Naive thymus-derived CD8-positive, alpha-beta T cell (primary cell): ENCODE results near the gene INO80E. TPM values are rescaled to one million over a fixed set of nuclear protein-coding genes. Genes with fewer than 3 reads are reported as not detected.
"Not testable (repeated sequence)": the region's sequence is repeated elsewhere in the genome, so short reads cannot be mapped to it uniquely, and the experiment has no call there.

Experiments
- ATAC-seq, 2 donors: fragments of 150-1000 bp; cut with Tn5 transposase in 1 of 2; sonication (Bioruptor Pico), chemical (Tn5 transposase) in 1 of 2; 1 replicate in 1 of 2; 2 replicates in 1 of 2; pipeline ENCODE4 v1.10.0; 2021; ENCODE audit warnings: mild to moderate bottlenecking in 2 of 2, moderate library complexity in 2 of 2
- POLR2A ChIA-PET: fragments of 350-600 bp; sonication (Branson Sonifier 250); formaldehyde crosslinking; loops from one replicate; lab custom pipeline; 2021; ENCODE audit warnings: antibody characterized with exemption; lab: Charles Lee
- DNase-seq, 10 donors: peaks; one replicate each; pipeline versions ENCODE4 v3.0.0 to v3.0.0-alpha.2; 2020 to 2022
- H3K27ac Mint-ChIP-seq, 10 donors: one replicate each; pipeline ENCODE4 v1.8.0; 2020 to 2022; ENCODE audit warnings: mild to moderate bottlenecking in 10 of 10, mixed read lengths in 10 of 10, moderate library complexity in 4 of 10, inconsistent platforms in 1 of 10
- H3K27me3 Mint-ChIP-seq, 5 donors: one replicate each; pipeline ENCODE4 v1.8.0; 2021 to 2022; ENCODE audit warnings: mixed read lengths in 5 of 5
- H3K36me3 Mint-ChIP-seq, 3 donors: one replicate each; pipeline ENCODE4 v1.8.0; 2020 to 2022; ENCODE audit warnings: mixed read lengths in 3 of 3, mild to moderate bottlenecking in 2 of 3, inconsistent platforms in 1 of 3
- H3K4me1 Mint-ChIP-seq, 4 donors: one replicate each; pipeline ENCODE4 v1.8.0; 2021 to 2022; ENCODE audit warnings: mixed read lengths in 4 of 4
- H3K4me3 Mint-ChIP-seq, 10 donors: one replicate each; pipeline ENCODE4 v1.8.0; 2020 to 2022; ENCODE audit warnings: mild to moderate bottlenecking in 10 of 10, mixed read lengths in 10 of 10, moderate library complexity in 6 of 10, inconsistent platforms in 1 of 10
- H3K9me3 Mint-ChIP-seq, 9 donors: one replicate each; pipeline ENCODE4 v1.8.0; 2020 to 2022; ENCODE audit warnings: mixed read lengths in 9 of 9, mild to moderate bottlenecking in 3 of 9, inconsistent platforms in 1 of 9, moderate library complexity in 1 of 9
- polyA plus RNA-seq, 3 donors: library from polyadenylated mRNA; unstranded; fragments of 300-500 nt; fragmentation: Illumina TruSeq; gene quantifications; one replicate each; pipeline ENCODE4 v1.2.3, GENCODE V29; 2021
- total RNA-seq, 8 experiments: library from RNA in 2 of 8; stranded (reverse) in 2 of 8; gene quantifications; one replicate each; pipeline ENCODE4 v1.2.3 and lab custom pipeline; 2021 to 2026

Gene INO80E
- total and polyA plus RNA-seq, 5 experiments from 2014 or later, result 6.5 to 115 (median 8.9) TPM

DNA sequence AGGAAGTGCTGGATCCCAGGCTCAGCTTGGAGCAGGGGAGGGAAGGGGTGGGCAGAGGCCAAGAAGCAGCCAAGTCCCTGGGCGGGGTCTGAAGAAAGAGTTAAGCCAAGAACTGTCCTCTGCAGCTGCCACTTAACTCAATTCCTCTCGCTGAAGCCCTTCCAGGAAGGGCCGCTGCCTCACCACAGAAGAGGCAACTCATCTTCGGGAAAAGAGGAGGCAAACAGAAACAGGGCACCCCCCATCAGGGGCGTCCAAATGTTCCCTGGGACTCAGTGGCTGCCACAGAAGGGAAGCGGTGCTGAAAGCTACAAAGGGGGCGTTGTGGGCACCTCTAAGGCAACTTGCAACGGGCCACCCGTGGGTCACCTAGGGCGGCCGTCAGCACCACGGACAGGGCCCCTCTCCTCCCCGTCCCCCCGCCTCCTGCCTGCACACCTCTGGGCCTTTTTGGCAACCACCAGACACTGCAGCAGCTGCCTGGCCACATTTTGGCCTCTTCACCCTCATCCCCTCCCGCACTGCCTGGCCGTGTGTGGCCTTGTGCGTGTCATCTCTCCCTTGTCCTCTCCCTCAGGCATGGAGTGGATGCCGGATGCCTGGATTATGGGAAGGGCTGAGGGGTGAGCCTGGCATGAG, 32.5 kb downstream of the INO80E start:
- no peaks in the 10 kb centered on the region for H3K9me3 Mint-ChIP-seq
- ATAC-seq, result peak; percentile 31 to 32
- H3K27me3 Mint-ChIP-seq, result peaks cover 21 to 57% (median 36%) of the 10 kb centered on the region in 5 donors
- H3K4me1 Mint-ChIP-seq, result peaks cover 10 to 24% (median 13%) of the 10 kb centered on the region in 4 donors
- no peak for DNase-seq
- H3K36me3 Mint-ChIP-seq, result no peaks in the 10 kb centered on the region
- POLR2A ChIA-PET, result no interaction called here
- no peak overlapping the region for H3K27ac Mint-ChIP-seq
- H3K4me3 Mint-ChIP-seq, result no peak overlapping the region

DNA sequence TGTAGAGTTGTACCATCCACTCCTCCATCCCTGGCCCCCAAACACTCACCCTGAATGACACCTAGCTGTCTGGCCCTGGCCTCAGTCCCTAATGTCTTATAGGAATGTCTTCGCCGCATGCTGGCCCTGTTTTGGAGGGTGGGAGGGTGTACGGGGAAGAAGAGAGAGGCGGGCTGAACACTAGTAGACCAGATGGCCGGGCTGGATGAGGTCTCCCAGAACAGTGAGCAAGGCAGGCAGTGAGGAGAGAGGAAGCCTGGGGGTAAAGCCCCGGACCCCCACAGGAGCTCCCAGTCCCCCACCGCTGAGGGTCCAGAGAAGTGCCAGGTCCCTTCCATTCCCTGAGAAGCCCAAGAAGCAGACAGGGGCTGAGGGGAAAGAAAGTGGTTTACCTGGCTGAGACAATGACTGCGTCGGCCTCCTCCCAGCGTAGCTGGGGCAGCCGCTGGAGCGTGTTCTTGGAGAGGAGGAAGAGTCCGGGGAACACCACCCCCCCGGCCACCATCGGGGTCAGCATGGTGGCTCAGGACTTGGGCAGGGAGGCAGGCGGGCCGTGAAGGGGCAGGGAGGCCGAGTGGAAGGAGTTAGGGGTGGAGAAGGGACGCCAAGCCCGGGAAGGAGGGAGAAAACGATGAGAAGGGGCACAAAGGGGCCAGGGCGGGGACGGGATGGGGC, 34.1 kb downstream of the INO80E start:
- Mint-ChIP-seq H3K4me1 (peaks cover 10 to 24% (median 13%) of the 10 kb centered on the region in 4 donors), H3K9me3 (no peaks in the 10 kb centered on the region), H3K36me3 (no peaks in the 10 kb centered on the region), H3K4me3 (peak overlapping the region in 9 of 10 donors; percentile 36 to 83 (median 57)), H3K27me3 (peaks cover 24 to 65% (median 36%) of the 10 kb centered on the region in 5 donors), H3K27ac (peak overlapping the region in 2 of 10 donors; percentile 18 to 49)
- POLR2A ChIA-PET, result interaction anchor here (0.6 kb wide), 1 partner anchor 246 kb away, joined by 3 read pairs; no protein-coding TSS in a partner anchor
- no peak for DNase-seq
- ATAC-seq, result no peak

DNA sequence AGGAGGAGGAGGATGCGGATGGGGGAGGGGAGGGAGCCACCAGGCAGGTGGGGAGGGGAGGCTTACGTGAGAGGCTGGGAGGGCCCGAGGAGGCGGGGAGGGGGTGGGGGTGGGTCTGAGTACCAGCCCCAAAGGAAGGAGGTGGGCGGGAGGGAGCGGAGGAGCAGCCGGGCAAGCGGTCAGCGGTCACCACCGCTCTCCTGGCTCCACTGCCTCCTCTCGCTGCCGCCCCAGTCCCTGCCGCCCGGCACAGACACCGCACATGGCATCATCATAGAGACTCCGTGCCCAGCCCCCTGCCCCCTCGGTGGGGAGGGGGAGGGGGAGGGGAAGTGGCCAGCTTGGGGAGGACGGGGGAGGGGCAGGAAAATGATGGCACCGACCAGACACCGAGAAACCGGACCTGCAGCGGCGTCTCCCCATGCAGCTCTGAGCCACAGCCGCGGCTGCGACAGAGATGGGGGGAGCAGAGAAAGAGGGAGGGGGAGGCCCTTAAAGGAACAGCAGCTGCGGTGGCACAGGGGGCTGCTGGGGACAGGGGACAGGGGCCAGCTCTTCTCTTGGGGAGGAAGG, 34.9 kb downstream of the INO80E start, which contains the start of gene TLCD3B:
TSS of gene TLCD3B (minus strand) at position 431 of the 573 bp plus-strand sequence. CDS start 744 bp downstream, outside the sequence.
- H3K9me3 Mint-ChIP-seq, result no peaks in the 10 kb centered on the region
- ATAC-seq (peak; percentile 53 to 63), DNase-seq (peak in 1 of 10 donors; percentile 24)
- H3K27ac Mint-ChIP-seq, result peak within 1 kb of the TSS in 3 of 10 donors; percentile 18 to 49 (median 36)
- POLR2A ChIA-PET, result interaction anchor here (1.3 kb wide), 1 partner anchor 35 kb away, joined by 3 read pairs; the partner anchor contains the start of gene ALDOA
- peak within 1 kb of the TSS; percentile 36 to 83 (median 58) for H3K4me3 Mint-ChIP-seq
- no peaks in the 10 kb centered on the region for H3K36me3 Mint-ChIP-seq
- H3K4me1 Mint-ChIP-seq, result peaks cover 10 to 24% (median 13%) of the 10 kb centered on the region in 4 donors
- H3K27me3 Mint-ChIP-seq, result peaks cover 24 to 71% (median 36%) of the 10 kb centered on the region in 5 donors

DNA sequence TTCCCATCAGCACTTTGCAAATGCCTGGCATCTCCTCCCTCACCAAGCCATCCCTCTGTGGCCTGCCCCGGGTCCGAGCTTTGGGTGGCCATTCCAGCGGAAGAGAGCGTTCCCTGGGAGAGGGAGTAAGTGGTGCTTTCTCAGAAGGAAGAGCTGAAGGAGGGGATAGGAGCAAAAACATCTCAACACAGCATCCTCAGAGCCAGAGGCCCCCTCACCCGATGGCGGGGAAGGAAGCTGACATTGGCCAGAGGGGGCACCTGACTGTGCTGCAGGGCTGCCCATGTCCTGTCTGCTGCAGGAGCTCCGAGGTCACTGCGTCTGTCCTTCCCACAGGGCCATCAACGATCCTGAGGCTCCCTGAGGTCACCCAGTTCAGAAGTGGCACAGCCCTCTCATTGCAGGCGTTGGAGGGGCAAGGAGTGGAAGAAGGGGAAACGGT, 35.5 kb downstream of the INO80E start:
- no peak overlapping the region for H3K27ac Mint-ChIP-seq
- H3K27me3 Mint-ChIP-seq, result peaks cover 24 to 67% (median 35%) of the 10 kb centered on the region in 5 donors
- peaks cover 10 to 24% (median 13%) of the 10 kb centered on the region in 4 donors for H3K4me1 Mint-ChIP-seq
- DNase-seq (no peak), ATAC-seq (peak in 1 of 2 donors; percentile 15)
- H3K4me3 Mint-ChIP-seq, result peak overlapping the region in 5 of 10 donors; percentile 18 to 80 (median 25)
- POLR2A ChIA-PET, result interaction anchor here (0.6 to 1.3 kb wide), 3 partner anchors 9 to 298 kb away, joined by 3 to 6 read pairs (median 3); partner anchors contain the start of genes ALDOA and C16orf92
- H3K36me3 Mint-ChIP-seq, result no peaks in the 10 kb centered on the region
- no peaks in the 10 kb centered on the region for H3K9me3 Mint-ChIP-seq

DNA sequence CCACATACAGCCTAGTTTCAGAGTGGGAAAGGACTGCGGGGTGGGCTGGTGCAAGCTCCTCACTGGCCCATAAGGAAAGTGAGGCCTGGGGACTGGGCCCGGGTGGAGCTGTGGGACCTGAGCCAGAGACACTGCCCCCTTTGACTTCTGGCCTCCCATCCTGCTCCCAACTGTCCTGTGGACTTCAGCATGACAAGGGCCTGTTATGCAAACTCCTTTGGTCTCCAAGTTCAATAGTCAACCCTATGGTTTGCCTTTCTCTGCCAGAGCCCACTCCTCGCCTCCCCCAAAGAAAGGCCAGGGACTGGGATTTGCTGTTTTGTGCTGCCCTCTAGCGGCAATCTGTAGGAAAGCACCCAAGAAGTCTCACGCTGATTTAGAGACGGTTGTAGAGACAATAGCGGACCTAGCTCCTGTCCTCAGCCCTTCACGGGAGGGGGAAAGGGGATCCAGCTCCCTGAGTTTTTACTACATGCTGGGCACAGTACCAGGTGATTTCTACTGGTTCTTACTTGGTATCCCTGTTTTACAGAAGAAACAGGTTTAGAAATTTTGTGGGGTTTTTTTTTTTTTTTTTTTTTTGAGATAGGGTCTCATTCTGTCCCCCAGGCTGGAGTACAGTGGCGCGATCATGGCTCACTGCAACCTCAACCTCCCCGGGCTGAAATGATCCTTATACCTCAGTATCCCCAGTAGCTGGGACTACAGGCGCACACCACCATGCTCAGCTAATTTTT, 36.2 kb downstream of the INO80E start:
- H3K27ac Mint-ChIP-seq, result peak overlapping the region in 1 of 10 donors; percentile 36
- H3K4me1 Mint-ChIP-seq, result peaks cover 7 to 24% (median 13%) of the 10 kb centered on the region in 4 donors
- DNase-seq (peak; percentile 41 to 77 (median 60)), ATAC-seq (peak; percentile 64 to 72)
- POLR2A ChIA-PET, result interaction anchor here (0.6 to 1.3 kb wide), 6 partner anchors 9 to 358 kb away, joined by 3 to 6 read pairs (median 4); partner anchors contain the start of genes ALDOA and C16orf92
- H3K4me3 Mint-ChIP-seq, result peak overlapping the region; percentile 15 to 80 (median 54)
- no peaks in the 10 kb centered on the region for H3K9me3 Mint-ChIP-seq
- H3K36me3 Mint-ChIP-seq, result no peaks in the 10 kb centered on the region
- peaks cover 23 to 60% (median 28%) of the 10 kb centered on the region in 5 donors for H3K27me3 Mint-ChIP-seq

DNA sequence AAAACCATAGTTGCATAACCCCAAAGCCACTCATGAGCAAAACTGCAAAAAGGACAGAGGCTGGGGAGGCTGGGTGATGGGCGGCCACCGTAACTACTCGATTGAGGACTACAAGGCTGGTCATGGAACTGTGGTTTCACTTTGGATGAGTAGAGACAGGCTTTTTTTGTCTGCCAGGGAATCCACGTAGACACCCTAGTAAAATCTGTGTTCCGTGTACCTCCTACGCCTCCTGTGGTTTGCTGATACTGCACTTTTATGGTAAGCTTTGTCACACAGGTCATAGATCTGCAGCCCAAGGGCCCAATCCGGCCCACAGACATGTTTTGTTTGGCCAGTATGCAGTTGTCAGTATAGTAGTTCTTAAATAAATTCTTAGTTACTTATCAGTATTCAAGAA, 37.2 kb downstream of the INO80E start:
- H3K27ac Mint-ChIP-seq, result no peak overlapping the region
- DNase-seq (no peak), ATAC-seq (no peak)
- no peak overlapping the region for H3K4me3 Mint-ChIP-seq
- H3K9me3 Mint-ChIP-seq, result no peaks in the 10 kb centered on the region
- H3K4me1 Mint-ChIP-seq, result peaks cover 7 to 18% (median 13%) of the 10 kb centered on the region in 4 donors
- H3K36me3 Mint-ChIP-seq, result no peaks in the 10 kb centered on the region
- peaks cover 18 to 49% (median 22%) of the 10 kb centered on the region in 5 donors for H3K27me3 Mint-ChIP-seq
- POLR2A ChIA-PET, result no interaction called here

DNA sequence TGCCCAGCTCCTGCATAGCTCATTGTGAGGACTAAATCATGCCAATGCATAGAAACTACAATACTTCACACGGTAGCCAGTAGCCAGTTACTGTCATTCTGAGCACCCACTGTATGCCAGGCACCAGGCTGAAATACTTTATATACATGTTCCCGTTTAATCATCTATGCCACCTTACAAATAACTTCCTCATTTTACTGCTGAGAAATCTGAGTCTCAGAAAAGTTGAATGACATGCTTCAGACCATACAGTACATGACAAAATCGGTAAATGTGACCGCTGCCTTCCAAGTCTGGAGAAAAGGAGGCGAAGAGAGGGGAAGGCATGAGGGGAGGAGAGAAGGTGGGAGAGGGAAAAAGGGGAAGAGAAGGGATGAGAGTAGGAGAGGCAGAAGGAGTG, 44.2 kb downstream of the INO80E start:
- DNase-seq (no peak), ATAC-seq (no peak)
- Mint-ChIP-seq H3K4me3 (no peak overlapping the region), H3K9me3 (no peaks in the 10 kb centered on the region), H3K27ac (peak overlapping the region in 1 of 10 donors; percentile 9), H3K4me1 (peaks cover 0 to 3% (median 1%) of the 10 kb centered on the region in 4 donors), H3K27me3 (peaks cover 2 to 8% (median 5%) of the 10 kb centered on the region in 5 donors), H3K36me3 (no peaks in the 10 kb centered on the region)
- POLR2A ChIA-PET, result no interaction called here

DNA sequence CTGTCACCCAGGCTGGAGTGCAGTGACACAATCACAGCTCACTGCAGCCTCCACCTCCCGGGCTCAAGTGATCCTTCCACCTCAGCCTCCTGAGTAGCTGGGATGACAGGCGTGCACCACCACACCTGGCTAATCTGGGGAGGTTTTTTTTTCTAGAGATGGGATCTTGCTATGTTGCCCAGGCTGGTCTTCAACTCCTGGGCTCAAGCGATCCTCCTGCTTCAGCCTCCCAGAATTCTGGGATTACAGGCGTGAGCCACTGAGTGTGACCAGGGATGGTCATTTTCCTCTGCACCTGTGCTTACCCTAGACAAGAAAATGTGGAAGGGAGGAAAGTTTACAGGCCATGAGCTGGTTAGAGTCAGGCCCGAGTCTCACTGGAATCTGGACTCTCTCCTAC, 44.6 kb downstream of the INO80E start:
- ATAC-seq, H3K9me3 Mint-ChIP-seq, H3K4me1 Mint-ChIP-seq, DNase-seq, H3K36me3 Mint-ChIP-seq, H3K27me3 Mint-ChIP-seq, H3K4me3 Mint-ChIP-seq: not testable (repeated sequence)
- POLR2A ChIA-PET, result interaction anchor here (1.1 kb wide), 1 partner anchor 25 kb away, joined by 3 read pairs; the partner anchor contains the start of gene ALDOA
- H3K27ac Mint-ChIP-seq, result peak overlapping the region in 1 of 10 donors; percentile 9

DNA sequence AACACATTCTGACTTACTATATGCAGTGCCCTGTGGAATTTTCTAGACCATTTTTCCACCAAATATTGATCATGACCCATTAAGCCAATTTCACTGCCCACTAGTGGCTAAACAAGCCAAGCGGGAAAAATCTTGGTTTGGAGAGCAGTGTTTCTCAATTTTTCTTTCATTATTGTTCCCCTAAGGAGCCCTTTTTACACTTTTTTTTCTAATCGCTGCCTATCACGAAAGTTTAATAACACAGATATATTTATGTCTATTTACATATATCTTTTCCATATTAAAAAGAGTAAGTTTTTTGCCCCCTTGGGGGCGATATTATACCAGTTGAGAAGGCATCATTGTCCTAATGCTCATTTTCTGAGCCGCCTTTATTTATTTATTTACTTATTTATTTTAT, 45.8 kb downstream of the INO80E start:
- Mint-ChIP-seq H3K9me3 (no peaks in the 10 kb centered on the region), H3K4me3 (no peak overlapping the region), H3K27ac (no peak overlapping the region), H3K27me3 (peaks cover 0 to 8% (median 3%) of the 10 kb centered on the region in 5 donors), H3K4me1 (peaks cover 0 to 5% (median 2%) of the 10 kb centered on the region in 4 donors), H3K36me3 (no peaks in the 10 kb centered on the region)
- ATAC-seq (no peak), DNase-seq (peak in 2 of 10 donors; percentile 38 to 40)
- POLR2A ChIA-PET, result interaction anchor here (0.6 to 1.1 kb wide), 2 partner anchors 24 to 49 kb away, joined by 3 read pairs; partner anchors contain the start of gene ALDOA

DNA sequence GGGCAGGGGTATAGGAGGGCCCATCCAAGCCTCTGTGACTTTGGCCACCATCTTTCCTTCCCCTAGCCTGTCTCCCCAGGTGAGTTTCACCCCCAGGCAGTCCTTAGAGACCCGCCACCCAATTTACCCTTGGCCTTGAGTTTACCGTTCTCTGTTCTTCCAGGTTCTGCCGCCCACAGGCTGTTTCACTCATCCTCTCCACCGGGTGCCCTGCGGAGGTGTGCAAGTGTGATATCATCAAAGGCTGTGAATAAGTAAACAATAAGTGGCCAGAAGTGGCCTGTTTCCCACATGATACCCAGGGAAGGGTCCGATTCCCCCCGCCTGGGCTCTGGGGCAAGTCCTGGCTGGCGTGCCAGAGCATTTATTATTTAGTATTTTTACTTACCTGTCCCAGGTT, 50.1 kb downstream of the INO80E start:
- no peak for DNase-seq
- Mint-ChIP-seq H3K27me3 (peaks cover 0 to 6% (median 2%) of the 10 kb centered on the region in 5 donors), H3K27ac (peak overlapping the region in 2 of 10 donors; percentile 24 to 41), H3K9me3 (no peaks in the 10 kb centered on the region), H3K4me3 (no peak overlapping the region), H3K4me1 (peaks cover 0 to 5% (median 0%) of the 10 kb centered on the region in 4 donors), H3K36me3 (no peaks in the 10 kb centered on the region)
- no peak for ATAC-seq
- POLR2A ChIA-PET, result no interaction called here

DNA sequence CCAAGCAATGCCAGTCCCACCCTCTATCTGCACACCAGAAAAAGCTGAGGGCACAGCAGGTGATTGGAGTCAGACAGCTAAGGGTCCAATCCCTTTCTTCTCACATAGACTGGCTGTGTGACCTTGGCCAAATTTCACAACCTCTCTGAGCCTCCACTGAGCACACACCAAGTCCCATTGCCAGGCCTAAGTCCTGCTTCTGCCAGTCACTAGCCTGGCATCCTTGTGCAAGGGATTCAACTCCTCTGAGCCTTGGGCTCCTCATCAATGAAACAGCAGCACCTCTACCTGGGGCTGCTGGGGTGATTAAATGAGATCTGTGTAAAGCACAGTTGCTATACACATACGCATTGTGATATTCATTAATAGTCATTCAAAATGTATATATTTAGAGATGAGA, 50.5 kb downstream of the INO80E start:
- no peak overlapping the region for H3K4me3 Mint-ChIP-seq
- H3K36me3 Mint-ChIP-seq, result no peaks in the 10 kb centered on the region

More for the DNA sequence above, 50.5 kb downstream of the INO80E start:
- H3K9me3 Mint-ChIP-seq, result no peaks in the 10 kb centered on the region
- H3K27me3 Mint-ChIP-seq, result peaks cover 0 to 6% (median 2%) of the 10 kb centered on the region in 5 donors
- H3K4me1 Mint-ChIP-seq, result peaks cover 0 to 7% (median 2%) of the 10 kb centered on the region in 4 donors
- no peak for ATAC-seq
- POLR2A ChIA-PET, result no interaction called here
- no peak for DNase-seq
- no peak overlapping the region for H3K27ac Mint-ChIP-seq
